BLaER1 treated with 17β-estradiol and CSF1 and Interleukin-3, amounts not matched to agents 10 nM and 100 nM (cell line): ENCODE results near the gene RNF220.

Experiments
- H3K27ac ChIP-seq, 11 experiments: shearing (Covaris generic); formaldehyde crosslinking; 2 replicates each; pipeline ENCODE4 v1.8.1; 2022
- H3K27me3 ChIP-seq, 11 experiments: shearing (Covaris generic); formaldehyde crosslinking; 2 replicates each; pipeline ENCODE4 v1.8.1; 2022
- H3K36me3 ChIP-seq, 11 experiments: shearing (Covaris generic); formaldehyde crosslinking; 2 replicates each; pipeline ENCODE4 v1.8.1; 2022
- H3K4me1 ChIP-seq, 10 experiments: shearing (Covaris generic); formaldehyde crosslinking; 2 replicates each; pipeline ENCODE4 v1.8.1; 2022
- H3K4me2 ChIP-seq, 11 experiments: shearing (Covaris generic); formaldehyde crosslinking; 2 replicates each; pipeline ENCODE4 v1.8.1; 2022
- H3K4me3 ChIP-seq, 10 experiments: shearing (Covaris generic); formaldehyde crosslinking; 2 replicates each; pipeline ENCODE4 v1.8.1; 2022
- H3K9ac ChIP-seq, 11 experiments: shearing (Covaris generic); formaldehyde crosslinking; 2 replicates each; pipeline ENCODE4 v1.8.1; 2022
- H3K9me3 ChIP-seq, 11 experiments: shearing (Covaris generic); formaldehyde crosslinking; replicated peaks in 1 of 11; 2 replicates each; pipeline ENCODE4 v1.8.1; 2022
- H4K20me1 ChIP-seq, 11 experiments: shearing (Covaris generic); formaldehyde crosslinking; 2 replicates each; pipeline ENCODE4 v1.8.1; 2022
- Cebpa-rat ChIP-seq, 11 experiments: shearing (Covaris generic); IDR thresholded peaks; 2 replicates each; pipeline ENCODE4 v1.8.1; 2022

RNF220 gene

GRCh38 chr1:44568128-44568900, 163.3 kb downstream of the RNF220 start:
- H3K4me1 ChIP-seq, result no peaks in the 10 kb centered on the region
- H3K9me3 ChIP-seq, result no peaks in the 10 kb centered on the region
- no peak overlapping the region for H3K9ac ChIP-seq
- H3K27ac ChIP-seq, result no peak overlapping the region
- H3K4me3 ChIP-seq, result no peak overlapping the region
- H3K36me3 ChIP-seq, result no peaks in the 10 kb centered on the region
- no peaks in the 10 kb centered on the region for H4K20me1 ChIP-seq
- no peaks in the 10 kb centered on the region for H3K27me3 ChIP-seq
- no peak overlapping the region for H3K4me2 ChIP-seq
- TF ChIP-seq Cebpa-rat (IDR thresholded peaks at IDR 0.05), result no peak

- Histone ChIP-seq H3K4me2 (no peak overlapping the region), H3K36me3 (no peaks in the 10 kb centered on the region), H3K9me3 (no peaks in the 10 kb centered on the region), H3K27me3 (no peaks in the 10 kb centered on the region), H3K27ac (no peak overlapping the region), H3K4me1 (no peaks in the 10 kb centered on the region), H3K9ac (no peak overlapping the region), H4K20me1 (no peaks in the 10 kb centered on the region), H3K4me3 (no peak overlapping the region)
- TF ChIP-seq Cebpa-rat (IDR thresholded peaks at IDR 0.05), result no peak
These were observed 164.4 kb downstream of the RNF220 start for GRCh38 chr1:44569491-44569890.

DNA sequence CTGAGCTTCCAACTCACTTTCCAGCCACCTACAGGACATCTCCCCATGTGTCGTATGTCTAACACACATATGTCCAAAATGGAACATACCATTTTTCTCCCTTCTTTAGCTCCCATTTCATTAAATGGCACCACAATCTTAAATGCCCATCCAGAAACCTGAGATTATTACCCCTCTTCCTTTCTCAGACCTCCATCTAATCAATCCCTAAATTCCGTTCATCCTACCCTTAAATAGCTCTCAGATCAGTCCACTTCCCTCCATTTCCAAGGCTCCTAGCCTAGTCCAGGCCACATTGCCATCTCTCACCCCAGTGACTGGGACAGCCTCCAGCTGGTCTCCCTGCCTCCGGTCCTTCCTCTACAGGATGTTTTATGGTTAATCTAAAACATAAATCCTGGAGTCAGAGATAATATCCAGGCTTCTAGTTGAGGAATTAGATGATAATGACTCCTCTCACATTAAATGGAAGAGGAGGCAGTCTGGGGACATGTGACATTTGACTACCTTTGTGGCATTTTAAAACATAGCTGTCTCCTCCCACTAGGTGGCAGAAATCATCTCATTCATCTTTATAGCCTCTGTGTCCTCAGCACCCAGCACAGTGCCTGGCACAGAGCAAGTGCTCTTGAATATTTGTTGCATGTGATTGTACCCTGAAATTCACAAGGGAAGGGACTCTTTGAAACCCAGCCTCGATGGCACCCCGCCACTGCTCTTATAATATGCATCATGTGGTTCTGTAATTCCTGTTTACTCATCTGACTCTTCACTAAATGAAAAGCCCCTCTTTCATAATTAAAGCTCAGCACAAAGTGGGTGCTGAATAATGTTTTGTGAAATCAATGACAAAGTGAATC, 166.9 kb downstream of the RNF220 start:
- Histone ChIP-seq H3K27me3 (no peaks in the 10 kb centered on the region), H3K4me1 (no peaks in the 10 kb centered on the region; a peak in 1 of 20 replicates), H3K9ac (no peak overlapping the region), H3K4me2 (no peak overlapping the region), H3K27ac (no peak overlapping the region), H4K20me1 (no peaks in the 10 kb centered on the region), H3K9me3 (no peaks in the 10 kb centered on the region), H3K4me3 (no peak overlapping the region), H3K36me3 (no peaks in the 10 kb centered on the region)
- no peak for TF ChIP-seq Cebpa-rat (IDR thresholded peaks at IDR 0.05)

DNA sequence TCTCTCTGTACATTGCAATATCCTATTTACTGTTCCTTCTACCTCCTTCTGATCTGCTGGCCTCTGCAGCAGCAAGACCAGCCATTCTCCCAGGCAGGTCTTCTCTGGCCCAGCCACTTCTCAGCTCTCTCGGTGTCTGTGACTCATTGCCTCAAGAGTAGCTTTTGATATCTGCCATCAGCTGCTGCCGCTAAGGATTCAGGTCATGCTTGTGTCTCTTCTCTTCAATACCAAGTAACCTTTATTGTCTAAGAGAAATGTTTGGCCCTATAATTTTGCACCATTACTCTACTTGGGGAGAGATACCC, 167.5 kb downstream of the RNF220 start:
- Histone ChIP-seq H3K4me2 (no peak overlapping the region), H3K27ac (no peak overlapping the region), H3K9me3 (no peaks in the 10 kb centered on the region), H3K9ac (no peak overlapping the region), H3K4me3 (no peak overlapping the region), H4K20me1 (no peaks in the 10 kb centered on the region), H3K4me1 (no peaks in the 10 kb centered on the region; a peak in 1 of 20 replicates), H3K36me3 (no peaks in the 10 kb centered on the region), H3K27me3 (no peaks in the 10 kb centered on the region)
- TF ChIP-seq Cebpa-rat (IDR thresholded peaks at IDR 0.05), result no peak

DNA sequence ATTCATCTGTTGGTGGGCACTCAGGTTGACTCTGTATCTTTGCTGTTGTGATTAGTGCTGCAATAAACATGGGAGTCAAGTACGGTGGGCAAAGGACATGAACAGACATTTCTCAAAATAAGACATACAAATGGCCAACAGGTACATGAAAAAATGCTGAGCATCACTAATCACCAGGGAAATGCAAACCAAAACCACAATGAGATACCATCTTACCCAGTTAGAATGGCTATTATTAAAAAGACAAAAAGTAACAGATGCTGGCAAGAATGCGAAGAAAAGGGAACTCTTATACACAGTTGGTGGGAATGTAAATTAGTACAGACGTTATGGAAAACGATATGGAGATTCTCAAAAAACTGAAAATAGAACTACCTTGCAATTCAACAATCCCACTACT, 170.3 kb downstream of the RNF220 start:
- no peaks in the 10 kb centered on the region; a peak in 1 of 20 replicates for H3K4me1 ChIP-seq
- TF ChIP-seq Cebpa-rat (IDR thresholded peaks at IDR 0.05), result no peak
- no peaks in the 10 kb centered on the region for H3K36me3 ChIP-seq
- no peak overlapping the region for H3K9ac ChIP-seq
- H3K4me3 ChIP-seq, result no peak overlapping the region
- no peak overlapping the region for H3K4me2 ChIP-seq
- no peaks in the 10 kb centered on the region for H4K20me1 ChIP-seq
- no peak overlapping the region for H3K27ac ChIP-seq
- no peaks in the 10 kb centered on the region for H3K27me3 ChIP-seq
- H3K9me3 ChIP-seq, result no peaks in the 10 kb centered on the region

DNA sequence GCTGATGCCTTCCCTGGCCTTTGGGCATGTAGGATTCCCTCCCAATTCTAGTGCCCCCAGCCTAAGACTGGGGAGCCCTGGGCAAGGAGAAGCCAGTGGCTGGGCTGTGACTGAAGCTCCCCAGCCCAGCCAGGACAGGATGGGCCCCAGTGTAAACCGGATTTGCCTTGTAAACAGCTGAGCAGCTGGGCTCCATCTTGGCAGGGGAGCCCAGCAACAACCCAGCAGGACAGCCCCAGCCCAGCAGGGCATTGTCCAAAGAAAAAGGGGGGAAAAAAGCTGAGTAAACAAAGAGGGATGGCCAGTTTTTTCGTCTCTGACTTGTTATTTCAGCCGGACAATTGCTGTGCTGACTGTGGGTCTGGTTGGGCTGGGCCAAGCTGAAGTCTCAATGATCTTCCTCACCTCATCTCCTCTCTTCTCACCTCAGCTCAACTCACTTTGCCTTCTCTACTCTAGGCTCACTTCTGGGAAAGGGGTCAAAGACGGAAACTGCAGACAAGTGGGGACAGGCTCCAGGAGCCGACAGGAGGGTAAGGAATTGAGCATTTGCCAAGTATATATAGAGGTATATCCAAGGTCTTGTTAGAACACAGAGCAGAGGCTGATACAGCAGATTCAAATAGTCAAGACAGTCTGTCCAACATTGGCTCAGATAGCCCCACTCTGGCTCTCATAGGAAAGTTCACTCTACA, 171.5 kb downstream of the RNF220 start:
- Histone ChIP-seq H4K20me1 (no peaks in the 10 kb centered on the region), H3K36me3 (no peaks in the 10 kb centered on the region), H3K27ac (no peak overlapping the region), H3K9ac (no peak overlapping the region), H3K4me3 (no peak overlapping the region), H3K27me3 (no peaks in the 10 kb centered on the region), H3K9me3 (no peaks in the 10 kb centered on the region), H3K4me2 (no peak overlapping the region), H3K4me1 (no peaks in the 10 kb centered on the region; a peak in 1 of 20 replicates)
- no peak for TF ChIP-seq Cebpa-rat (IDR thresholded peaks at IDR 0.05)

DNA sequence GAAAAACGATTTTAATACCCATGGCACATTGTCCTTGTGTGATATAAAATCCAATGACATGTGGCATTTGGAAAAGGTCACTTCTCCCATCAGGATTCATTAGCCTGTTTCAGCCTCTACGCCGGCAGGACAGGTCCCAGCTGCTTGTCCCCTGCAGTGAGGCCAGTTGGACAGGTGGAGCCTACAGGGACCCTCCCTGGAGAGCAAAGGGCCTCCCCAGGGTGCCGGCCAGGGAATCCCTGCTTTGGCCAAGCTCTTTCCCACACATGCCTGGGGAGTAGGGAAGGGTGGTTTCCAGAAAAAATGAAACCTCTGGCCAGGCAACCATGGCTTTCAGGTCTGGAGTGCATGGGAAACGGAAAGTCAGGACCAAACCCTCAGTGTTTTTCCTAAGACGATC, 176.2 kb downstream of the RNF220 start:
- Histone ChIP-seq H4K20me1 (no peaks in the 10 kb centered on the region), H3K4me2 (no peak overlapping the region), H3K27ac (no peak overlapping the region), H3K27me3 (no peaks in the 10 kb centered on the region), H3K4me1 (no peaks in the 10 kb centered on the region), H3K9ac (no peak overlapping the region), H3K36me3 (no peaks in the 10 kb centered on the region), H3K4me3 (no peak overlapping the region), H3K9me3 (no peaks in the 10 kb centered on the region)
- TF ChIP-seq Cebpa-rat (IDR thresholded peaks at IDR 0.05), result no peak

GRCh38 chr1:44584167-44584566, 179.1 kb downstream of the RNF220 start:
- no peak overlapping the region for H3K4me3 ChIP-seq
- no peaks in the 10 kb centered on the region for H3K4me1 ChIP-seq
- no peak overlapping the region for H3K27ac ChIP-seq
- no peak for TF ChIP-seq Cebpa-rat (IDR thresholded peaks at IDR 0.05)
- no peaks in the 10 kb centered on the region for H3K36me3 ChIP-seq
- no peaks in the 10 kb centered on the region for H3K27me3 ChIP-seq
- no peak overlapping the region for H3K4me2 ChIP-seq
- no peak overlapping the region for H3K9ac ChIP-seq
- no peaks in the 10 kb centered on the region for H4K20me1 ChIP-seq
- no peaks in the 10 kb centered on the region for H3K9me3 ChIP-seq

GRCh38 chr1:44585315-44585920, 180.4 kb downstream of the RNF220 start:
- H4K20me1 ChIP-seq, result no peaks in the 10 kb centered on the region
- TF ChIP-seq Cebpa-rat (IDR thresholded peaks at IDR 0.05), result no peak
- no peak overlapping the region for H3K4me2 ChIP-seq

More at GRCh38 chr1:44585315-44585920, 180.4 kb downstream of the RNF220 start:
- Histone ChIP-seq H3K4me1 (no peaks in the 10 kb centered on the region), H3K36me3 (no peaks in the 10 kb centered on the region), H3K4me3 (no peak overlapping the region), H3K9me3 (no peaks in the 10 kb centered on the region), H3K27me3 (no peaks in the 10 kb centered on the region), H3K27ac (no peak overlapping the region), H3K9ac (no peak overlapping the region)
